GM19467 (cell line): Measurements from ENCODE around the gene KIF4A.
"Not testable (repeated sequence)": the region's sequence is repeated elsewhere in the genome, so short reads cannot be mapped to it uniquely, and the experiment has no call there.

ENCODE experiments used
- ATAC-seq: cut with Tn5 transposase; IDR thresholded peaks from one replicate; pipeline ENCODE4 v1.9.1; 2021; ENCODE audit warnings: mild to moderate bottlenecking, moderate library complexity; ENCODE audit not compliant: unreplicated experiment

Gene KIF4A

DNA sequence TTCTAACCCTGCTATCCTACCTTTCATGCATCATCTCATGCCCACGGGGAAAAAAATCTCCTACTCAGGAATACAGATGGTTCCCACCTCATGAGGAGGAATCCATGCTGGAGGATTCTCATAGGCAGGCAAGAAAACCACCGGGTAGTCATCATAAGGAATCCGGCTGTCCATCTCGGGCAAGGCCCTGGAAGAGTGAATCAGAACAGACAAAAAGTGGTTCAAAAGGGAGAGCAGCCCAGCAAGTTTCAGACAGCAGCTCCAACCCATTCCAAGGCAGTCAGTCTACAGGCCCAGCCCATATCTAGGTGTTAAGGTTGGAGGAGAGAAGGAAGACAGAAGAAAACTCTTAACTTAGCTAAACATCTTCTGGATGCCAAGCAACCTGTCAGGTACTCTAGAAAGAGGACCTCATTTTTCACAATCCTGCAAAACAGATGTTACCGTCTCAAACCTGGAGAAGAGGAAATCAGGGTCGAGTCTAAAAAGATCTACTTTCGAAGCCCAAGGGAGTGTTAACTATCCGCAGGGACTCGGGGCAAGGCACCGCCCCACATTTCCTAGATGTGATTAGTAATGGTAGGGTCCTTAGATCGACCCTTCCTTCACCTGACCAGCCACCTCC is 624 bp upstream of the KIF4A start:
- no peak for ATAC-seq

DNA sequence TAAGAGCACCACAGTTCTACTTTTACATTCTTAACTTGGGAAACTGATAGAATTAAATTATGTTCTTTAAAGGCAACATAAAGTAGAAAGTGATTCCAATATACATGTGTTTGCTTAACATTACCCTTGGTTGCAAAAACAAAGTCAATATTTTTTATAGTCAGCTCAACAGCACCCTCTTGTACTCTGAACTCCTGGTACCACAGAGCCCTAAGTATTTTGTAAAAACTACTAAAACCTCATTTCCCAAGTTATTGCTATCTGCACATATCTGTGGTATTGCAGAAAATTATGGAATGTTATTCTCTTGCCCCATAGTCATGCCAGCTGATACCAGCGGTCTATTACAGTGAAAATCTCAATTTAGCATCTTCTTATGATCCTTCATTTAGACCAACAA is 2.9 kb downstream of the KIF4A start:
- ATAC-seq = no peak

DNA sequence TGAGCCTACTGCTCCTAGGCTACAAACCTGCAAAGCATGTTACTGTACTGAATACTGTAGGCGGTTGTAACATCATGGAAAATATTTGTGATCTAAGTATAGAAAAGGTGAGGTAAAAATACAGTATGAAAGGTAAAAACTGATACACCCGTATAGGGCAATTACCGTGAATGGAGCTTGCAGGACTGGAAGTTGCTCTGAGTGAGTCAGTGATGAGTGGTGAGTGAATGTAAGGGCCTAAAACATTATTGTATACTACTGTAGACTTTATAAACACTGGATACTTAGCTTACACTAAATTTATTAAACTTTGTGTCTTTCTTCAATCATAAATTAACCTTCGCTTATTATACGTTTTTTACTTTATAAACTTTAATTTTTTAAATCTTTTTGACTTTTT is 3.7 kb downstream of the KIF4A start:
- ATAC-seq = no peak

DNA sequence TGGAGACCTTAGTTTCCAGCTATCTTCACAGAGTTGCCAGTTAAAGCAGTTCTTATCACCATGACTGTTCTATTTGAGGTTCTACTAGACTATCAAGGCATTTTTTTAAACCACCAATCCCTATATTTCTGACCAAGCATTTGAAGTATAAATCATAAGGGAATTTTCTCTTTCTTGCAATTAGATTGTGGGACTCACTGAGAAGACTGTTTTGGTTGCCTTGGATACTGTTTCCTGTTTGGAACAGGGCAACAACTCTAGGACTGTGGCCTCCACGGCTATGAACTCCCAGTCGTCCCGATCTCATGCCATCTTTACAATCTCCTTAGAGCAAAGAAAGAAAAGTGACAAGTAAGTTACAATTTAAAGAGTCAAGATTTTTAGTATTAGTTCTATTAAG is 11.8 kb downstream of the KIF4A start:
- ATAC-seq = no peak

DNA sequence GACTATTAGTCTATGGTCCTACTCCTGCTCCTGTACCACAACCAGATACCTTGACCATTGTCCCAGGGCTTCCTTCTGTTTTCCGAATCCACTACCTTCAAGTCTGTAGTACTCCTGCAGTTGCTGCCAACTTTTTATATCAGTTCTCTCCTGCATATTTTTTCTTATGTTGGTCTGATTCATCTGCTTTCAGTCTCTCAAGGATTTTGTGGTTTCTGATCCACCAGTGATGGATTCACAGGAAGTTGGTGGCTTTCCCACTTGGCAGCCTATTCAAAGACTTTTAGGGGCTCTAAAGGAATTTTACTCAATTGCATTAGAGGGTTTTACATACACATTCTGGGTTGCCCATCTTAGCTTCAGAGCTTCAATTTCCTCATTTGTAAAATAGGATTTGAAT is 23.6 kb downstream of the KIF4A start:
- no peak for ATAC-seq

DNA sequence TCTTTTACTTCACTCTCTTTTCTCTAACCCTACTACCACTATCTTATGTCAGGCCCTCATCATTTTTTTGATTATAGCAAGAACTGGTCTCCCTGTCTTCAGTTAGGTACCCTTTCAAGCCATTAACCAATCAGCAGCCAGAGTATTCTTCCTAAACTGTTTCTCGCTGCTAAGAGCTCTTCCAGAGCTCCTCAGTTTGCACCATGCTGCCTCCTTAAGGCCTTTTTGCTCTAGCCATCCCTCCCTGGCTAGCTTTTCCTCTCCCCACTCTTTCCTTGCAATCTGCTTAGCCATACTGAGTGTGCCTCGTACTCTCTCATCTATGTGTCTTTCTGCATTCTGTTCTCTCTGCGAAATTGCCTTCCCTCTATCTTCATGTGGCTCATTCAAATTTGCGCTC is 32.9 kb downstream of the KIF4A start:
- ATAC-seq = no peak

DNA sequence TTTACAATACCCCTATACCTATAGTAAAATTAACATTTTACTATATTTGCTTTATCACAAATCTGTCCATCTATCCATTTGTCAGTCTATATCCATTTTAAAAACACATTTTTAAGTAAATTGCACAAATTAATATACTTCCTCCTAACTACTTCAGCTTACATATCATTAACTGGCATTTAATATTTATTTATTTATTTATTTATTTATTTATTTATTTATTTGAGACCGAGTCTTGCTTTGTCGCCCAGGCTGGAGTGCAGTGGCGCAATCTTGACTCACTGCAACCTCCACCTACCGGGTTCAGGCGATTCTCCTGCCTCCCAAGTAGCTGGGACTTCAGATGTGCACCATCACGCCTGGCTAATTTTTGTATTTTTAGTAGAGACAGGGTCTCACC is 33.7 kb downstream of the KIF4A start:
- ATAC-seq = not testable (repeated sequence)

DNA sequence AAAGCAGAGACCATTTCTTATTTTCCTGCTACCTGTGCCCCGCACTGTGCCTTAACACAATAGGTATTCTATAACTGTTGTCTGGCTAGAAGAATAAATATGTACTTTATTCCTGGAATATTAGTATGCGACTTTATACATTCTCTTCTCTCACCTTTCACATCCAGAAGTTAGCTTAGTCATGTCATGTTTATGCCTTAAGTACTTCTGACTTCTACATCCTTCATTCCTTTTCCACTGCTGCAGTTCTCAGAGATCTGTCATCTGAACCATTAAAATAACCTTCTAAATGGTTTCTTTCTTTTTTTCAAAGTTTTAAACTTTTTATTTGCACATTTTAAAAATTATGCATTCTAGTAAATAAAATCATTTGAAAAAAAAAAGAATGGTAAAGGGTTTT is 34.4 kb downstream of the KIF4A start:
- no peak for ATAC-seq

DNA sequence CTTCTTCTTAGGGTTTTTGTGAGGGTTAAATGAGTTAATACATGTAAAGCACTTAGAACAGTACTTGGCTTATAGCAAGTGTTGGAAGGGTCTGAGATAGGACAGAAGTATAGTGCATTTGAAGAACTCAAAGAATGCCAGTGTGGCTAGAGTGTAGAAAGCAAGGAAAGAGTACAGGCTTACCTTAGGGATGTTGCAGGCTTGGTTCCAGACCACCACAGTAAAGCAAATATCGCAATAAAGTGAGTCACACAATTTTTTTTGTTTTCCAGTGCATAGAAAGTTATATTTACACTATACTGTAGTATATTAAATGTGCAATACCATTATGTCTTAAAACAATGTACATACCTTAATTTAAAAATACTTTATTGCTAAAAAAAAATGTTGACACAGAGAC is 41.3 kb downstream of the KIF4A start:
- no peak for ATAC-seq

DNA sequence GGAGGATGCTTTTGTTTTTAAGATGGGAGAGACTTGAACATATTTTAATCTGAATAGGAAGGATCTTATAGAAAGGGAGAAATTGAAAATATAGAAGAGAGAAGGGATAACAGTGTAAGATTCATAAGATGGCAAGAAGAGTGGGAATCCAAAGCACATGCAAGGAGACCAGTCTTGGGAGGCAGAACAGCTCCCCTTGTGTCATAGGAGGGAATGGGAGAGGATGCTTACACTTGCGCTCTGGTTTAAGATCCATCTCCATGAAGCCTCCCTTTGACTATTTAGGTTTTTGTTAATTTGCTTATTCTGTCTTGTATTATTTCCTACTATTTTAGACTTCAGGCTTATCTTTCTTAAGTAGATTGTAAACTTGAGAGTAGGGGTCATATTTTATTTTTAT is 42.7 kb downstream of the KIF4A start:
- no peak for ATAC-seq

DNA sequence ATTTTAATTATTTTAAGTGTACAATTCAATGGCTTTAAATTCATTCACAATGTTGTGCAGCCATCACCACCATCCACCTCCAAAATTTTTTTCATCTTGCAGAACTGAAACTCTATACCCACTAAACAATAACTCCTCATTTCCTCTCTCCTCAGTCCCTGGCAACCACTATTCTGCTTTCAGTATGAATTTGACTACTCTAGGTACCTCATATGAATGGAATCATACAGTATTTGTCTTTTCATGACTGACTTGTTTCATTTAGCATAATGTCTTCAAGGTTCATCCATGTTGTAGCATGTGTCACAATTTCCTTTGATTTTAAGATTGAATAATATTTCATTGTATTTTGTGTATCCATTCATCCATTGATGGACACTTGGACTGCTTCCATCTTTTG is 46.9 kb downstream of the KIF4A start:
- ATAC-seq = peak; percentile 98

DNA sequence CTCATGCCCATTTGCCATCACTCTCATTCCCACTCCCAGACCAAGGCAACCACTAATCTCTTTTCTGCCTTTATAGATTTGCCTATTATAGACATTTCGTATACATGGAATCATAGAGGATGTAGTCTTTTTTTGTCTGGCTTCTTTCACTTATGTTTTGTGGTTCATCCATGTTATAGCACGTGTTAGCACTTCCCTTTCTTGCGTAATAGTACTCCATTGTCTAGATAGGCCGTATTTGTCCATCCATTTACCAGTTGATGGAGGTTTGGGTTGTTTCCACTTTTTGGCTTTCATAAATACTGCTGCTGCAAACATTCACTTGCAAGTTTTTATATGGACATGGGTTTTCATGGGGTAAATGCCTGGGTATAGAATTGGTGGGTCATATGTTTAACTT is 48.4 kb downstream of the KIF4A start:
- no peak for ATAC-seq

DNA sequence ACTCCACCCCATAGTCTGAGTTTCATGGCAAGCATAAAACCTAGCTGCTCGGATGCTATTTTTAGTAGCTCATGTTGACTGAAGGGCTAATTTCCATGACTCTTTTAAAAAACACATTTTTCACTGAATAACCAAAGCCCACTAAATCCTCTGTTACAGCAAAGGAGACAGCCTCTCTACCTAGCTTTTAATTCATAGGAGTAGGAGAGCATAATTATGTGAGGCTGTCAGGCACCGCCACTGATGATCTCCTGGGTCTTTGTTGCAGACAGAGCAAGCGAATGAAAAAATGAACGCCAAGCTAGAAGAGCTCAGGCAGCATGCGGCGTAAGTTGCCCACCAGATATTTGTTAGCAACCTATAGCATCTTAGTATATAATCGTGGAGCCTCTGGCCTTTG is 53.5 kb downstream of the KIF4A start:
- no peak for ATAC-seq

DNA sequence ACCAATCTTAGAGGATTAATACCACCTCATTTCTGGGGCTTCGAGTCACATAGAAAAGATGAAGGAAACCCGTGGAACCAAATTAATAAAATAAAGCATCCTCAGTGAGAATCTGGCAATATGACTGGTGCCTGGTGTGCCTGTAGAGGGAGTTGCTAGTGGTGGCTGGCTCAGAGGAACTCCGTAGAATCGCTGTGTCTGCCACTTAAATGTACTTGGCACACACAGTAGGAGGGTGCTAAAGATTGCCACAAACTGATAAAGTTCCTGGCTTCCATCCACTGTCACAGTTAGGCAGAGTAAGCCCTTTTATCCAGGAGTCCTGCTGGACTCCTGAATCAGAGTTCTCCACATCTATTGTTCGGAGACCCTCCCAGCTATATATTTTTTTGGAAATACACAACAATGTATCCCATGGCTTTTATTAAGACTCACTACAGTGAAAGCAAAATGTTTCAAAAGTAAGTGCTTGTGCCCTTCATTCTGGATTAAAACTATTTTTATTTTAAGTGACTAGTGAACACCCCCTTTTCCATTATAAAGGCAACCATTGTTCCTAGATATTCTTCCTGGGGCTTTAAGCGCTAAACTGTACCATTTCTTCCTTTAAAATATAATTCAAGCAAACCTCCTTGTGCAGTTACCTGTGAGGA is 56.6 kb downstream of the KIF4A start:
- ATAC-seq = no peak

DNA sequence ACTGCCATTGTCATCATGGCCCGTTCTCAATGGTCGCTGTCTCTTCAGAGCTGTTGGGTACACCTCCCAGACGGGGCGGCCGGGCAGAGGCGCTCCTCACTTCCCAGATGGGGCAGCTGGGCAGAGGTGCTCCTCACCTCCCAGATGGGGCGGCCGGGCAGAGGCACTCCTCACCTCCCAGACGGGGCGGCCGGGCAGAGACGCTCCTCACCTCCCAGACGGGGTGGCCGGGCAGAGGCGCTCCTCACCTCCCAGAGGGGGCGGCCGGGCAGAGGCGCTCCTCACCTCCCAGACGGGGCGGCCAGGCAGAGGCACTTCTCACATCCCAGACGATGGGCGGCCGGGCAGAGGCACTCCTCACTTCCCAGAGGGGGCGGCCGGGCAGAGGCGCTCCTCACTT is 58.9 kb downstream of the KIF4A start:
- ATAC-seq = not testable (repeated sequence)

DNA sequence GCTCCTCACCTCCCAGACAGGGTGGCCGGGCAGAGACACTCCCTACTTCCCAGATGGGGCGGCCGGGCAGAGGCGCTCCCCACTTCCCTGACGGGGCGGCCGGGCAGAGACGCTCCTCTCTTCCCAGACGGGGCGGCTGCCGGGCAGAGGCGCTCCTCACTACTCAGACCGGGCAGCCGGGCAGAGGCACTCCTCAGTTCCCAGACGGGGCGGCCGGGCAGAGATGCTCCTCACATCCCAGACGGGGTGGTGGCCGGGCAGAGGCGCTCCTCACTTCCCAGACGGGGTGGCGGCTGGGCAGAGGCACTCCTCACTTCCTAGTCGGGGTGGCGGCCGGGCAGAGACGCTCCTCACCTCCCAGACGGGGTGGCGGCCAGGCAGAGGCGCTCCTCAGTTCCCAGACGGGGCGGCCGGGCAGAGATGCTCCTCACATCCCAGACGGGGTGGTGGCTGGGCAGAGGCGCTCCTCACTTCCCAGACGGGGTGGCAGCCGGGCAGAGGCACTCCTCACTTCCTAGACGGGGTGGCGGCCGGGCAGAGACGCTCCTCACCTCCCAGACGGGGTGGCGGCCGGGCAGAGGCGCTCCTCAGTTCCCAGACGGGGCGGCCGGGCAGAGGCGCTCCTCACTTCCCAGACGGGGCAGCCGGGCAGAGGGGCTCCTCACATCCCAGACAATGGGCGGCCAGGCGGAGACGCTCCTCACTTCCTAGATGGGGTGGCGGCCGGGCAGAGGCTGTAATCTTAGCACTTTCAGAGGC is 59.6 kb downstream of the KIF4A start:
- not testable (repeated sequence) for ATAC-seq

DNA sequence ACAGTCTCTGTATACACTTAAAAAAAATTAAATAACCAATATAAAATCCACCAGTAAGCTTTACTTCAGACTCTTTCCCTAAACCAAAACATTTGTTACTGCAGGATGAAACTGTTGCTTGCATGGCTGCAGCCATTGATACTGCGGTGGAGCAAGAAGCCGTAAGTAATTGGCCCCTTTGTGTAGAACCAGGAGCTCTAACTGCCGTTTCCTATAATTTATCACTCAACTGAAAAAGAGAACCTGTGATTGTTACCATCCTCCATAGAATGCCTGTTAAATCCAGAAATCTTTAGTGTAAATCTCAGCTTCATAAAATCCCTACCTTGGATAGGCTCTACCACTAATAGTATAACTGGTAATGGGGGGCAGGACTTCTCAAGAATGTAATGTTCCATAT is 62.6 kb downstream of the KIF4A start:
- no peak for ATAC-seq

DNA sequence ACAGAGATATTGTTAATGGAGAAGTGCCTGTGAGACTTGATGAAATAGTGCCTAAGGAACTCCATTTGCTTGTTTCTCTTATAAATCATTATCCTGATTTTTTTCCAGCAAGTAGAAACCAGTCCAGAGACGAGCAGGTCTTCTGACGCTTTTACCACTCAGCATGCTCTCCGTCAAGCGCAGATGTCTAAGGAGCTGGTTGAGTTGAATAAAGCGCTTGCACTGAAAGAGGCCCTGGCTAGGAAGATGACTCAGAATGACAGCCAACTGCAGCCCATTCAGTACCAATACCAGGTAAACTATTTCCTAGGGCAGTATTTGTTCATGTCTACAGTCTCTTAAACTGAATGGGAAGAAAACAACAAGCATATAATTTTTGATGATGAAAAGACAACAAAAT is 63.6 kb downstream of the KIF4A start:
- no peak for ATAC-seq

DNA sequence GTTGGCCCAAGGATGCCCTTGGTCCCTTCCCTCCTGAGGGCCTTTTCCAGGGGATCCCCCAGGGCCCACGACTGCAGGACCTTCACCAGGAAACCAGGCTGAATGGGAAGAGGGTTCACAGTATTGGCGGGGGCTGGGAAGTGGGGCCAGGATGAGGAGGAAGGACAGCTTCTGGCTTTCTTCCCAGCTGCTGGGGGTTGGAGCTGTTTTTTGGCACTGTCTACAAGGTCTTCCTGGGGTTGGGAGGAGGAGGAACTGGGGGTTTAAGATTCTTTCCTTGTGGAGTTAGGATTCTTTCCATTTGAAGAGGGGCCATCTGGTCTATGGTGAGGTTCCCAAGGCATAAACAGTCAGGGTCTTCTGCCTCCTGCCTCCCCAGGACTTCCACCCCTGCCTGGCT is 64.8 kb downstream of the KIF4A start:
- no peak for ATAC-seq

DNA sequence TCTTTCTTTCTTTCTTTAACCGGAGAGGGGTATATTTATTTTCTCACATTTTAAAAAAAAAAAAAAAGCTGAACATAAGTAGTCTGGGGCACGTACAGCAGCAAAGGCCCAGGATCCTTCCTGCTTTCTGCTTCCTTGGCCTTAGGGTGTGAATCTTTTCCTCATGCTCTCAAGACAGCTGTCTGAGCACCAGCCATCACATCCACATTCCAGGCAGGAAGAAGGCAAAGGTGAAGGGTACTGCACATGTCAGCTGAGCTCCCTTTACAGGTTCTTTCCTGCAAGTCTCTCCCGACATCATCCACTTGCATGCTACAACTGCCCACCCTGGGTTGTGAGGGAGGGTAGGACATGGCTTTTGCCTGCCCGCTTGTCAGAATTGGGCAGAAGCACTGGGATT is 69.6 kb downstream of the KIF4A start:
- no peak for ATAC-seq

DNA sequence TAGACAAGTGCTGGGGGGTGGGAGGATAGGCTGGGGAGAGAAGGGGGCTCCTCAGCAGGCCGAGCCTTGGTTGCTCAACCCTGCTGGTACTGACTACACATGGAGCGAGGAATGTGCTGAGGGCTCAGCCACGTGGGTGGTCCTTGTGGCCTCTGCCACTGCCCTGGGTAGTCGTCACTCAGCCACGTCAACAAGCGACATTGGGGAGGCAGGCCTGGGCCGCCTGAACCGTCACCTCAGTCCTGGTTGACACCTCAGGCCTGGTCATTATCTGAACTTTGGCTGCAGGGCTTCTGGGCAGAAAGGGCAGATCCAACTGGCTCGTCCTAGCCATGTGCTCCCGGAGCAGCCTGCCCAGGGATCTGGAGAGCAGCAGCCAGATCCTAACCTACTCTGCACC is 70.5 kb downstream of the KIF4A start:
- ATAC-seq = no peak

DNA sequence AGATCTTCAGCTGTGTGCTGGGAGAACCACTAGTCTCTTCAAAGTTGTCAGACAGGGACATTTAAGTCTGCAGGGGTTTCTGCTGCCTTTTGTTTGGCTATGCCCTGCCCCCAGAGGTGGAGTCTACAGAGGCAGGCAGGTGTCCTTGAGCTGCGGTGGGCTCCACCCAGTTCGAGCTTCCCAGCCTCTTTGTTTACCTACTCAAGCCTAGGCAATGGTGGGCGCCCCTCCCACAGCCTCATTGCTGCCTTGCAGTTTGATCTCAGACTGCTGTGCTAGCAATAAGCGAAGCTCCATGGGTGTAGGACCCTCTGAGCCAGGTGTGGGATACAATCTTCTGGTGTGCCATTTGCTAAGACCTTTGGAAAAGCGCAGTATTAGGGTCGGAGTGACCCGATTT is 78.8 kb downstream of the KIF4A start:
- not testable (repeated sequence) for ATAC-seq
